Neural cell (in vitro differentiated cells): Measurements from ENCODE around the gene GPR3. TPM values are rescaled to one million over a fixed set of nuclear protein-coding genes. Genes with fewer than 3 reads are reported as not detected.

ENCODE experiments used
- H2AFZ ChIP-seq: fragments of 200-600, 300-800 bp; sonication (generic), shearing (Covaris generic); 2 replicates; pipeline ENCODE4 v1.6.0; 2014; ENCODE audit warnings: low read depth, mild to moderate bottlenecking, antibody characterized with exemption, low read length, moderate library complexity
- H3F3A ChIP-seq: fragments of 200-600 bp; shearing (Covaris generic); 2 replicates; pipeline ENCODE4 v1.6.1; 2016; ENCODE audit warnings: mild to moderate bottlenecking, moderate library complexity, mixed read lengths, antibody characterized with exemption, low read length; ENCODE audit not compliant: insufficient read depth, poor library complexity, severe bottlenecking
- H3K27ac ChIP-seq: fragments of 200-600, 300-800 bp; sonication (generic), shearing (Covaris generic); 2 replicates; pipeline ENCODE4 v1.5.1; 2014; ENCODE audit warnings: mild to moderate bottlenecking, low read length, moderate library complexity
- H3K27me3 ChIP-seq: fragments of 300-800, 200-600 bp; sonication (generic), shearing (Covaris generic); 2 replicates; pipeline ENCODE4 v1.6.0; 2014; ENCODE audit warnings: mild to moderate bottlenecking, low read depth, low read length, moderate library complexity; ENCODE audit not compliant: insufficient read depth
- H3K36me3 ChIP-seq: fragments of 300-800, 200-600 bp; sonication (generic), shearing (Covaris generic); 2 replicates; pipeline ENCODE4 v1.5.1; 2014; ENCODE audit warnings: mild to moderate bottlenecking, antibody characterized with exemption, low read length, moderate library complexity; ENCODE audit not compliant: insufficient read depth
- H3K4me2 ChIP-seq: fragments of 300-800, 200-600 bp; sonication (generic), shearing (Covaris generic); 2 replicates; pipeline ENCODE4 v1.6.0; 2014; ENCODE audit warnings: mild to moderate bottlenecking, low read length
- H3K4me3 ChIP-seq: fragments of 300-800, 200-600 bp; sonication (generic), shearing (Covaris generic); 2 replicates; pipeline ENCODE4 v1.5.1; 2014; ENCODE audit warnings: mild to moderate bottlenecking, low read length, moderate library complexity
- H3K79me2 ChIP-seq: fragments of 200-600 bp; shearing (Covaris generic); replicated peaks from 2 replicates; pipeline ENCODE4 v1.6.0; 2014; ENCODE audit warnings: mild to moderate bottlenecking, low read length, moderate library complexity; ENCODE audit not compliant: insufficient read depth
- H3K9ac ChIP-seq: fragments of 300-800, 200-600 bp; sonication (generic), shearing (Covaris generic); 2 replicates; pipeline ENCODE4 v1.6.1; 2016; ENCODE audit warnings: mild to moderate bottlenecking, low read length, mixed read lengths
- H3K9me2 ChIP-seq: fragments of 200-600 bp; shearing (Covaris generic); 2 replicates; pipeline ENCODE4 v1.6.1; 2016; ENCODE audit warnings: mild to moderate bottlenecking, low read length, mixed read lengths; ENCODE audit not compliant: insufficient read depth
- H3K9me3 ChIP-seq: fragments of 200-600, 300-800 bp; sonication (generic), shearing (Covaris generic); 2 replicates; pipeline ENCODE4 v1.6.1; 2016; ENCODE audit warnings: mild to moderate bottlenecking, mixed run types, low read length, moderate library complexity, mixed read lengths
- H4K20me1 ChIP-seq: fragments of 200-600 bp; shearing (Covaris generic); 2 replicates; pipeline ENCODE4 v1.6.1; 2016; ENCODE audit warnings: mild to moderate bottlenecking, mixed run types; ENCODE audit not compliant: insufficient read depth
- EP300 ChIP-seq: fragments of 450-650 bp; conservative IDR thresholded peaks from 2 replicates; pipeline ENCODE4 v1.6.1; 2014; ENCODE audit warnings: antibody characterized with exemption, mild to moderate bottlenecking, moderate library complexity; ENCODE audit not compliant: poor library complexity, severe bottlenecking
- EZH2 ChIP-seq: fragments of 200-600, 300-800 bp; shearing (Covaris generic), sonication (generic); IDR thresholded peaks from 2 replicates; pipeline ENCODE4 v1.6.1; 2014; ENCODE audit warnings: antibody characterized with exemption, low read length, borderline replicate concordance, mild to moderate bottlenecking; ENCODE audit not compliant: insufficient read depth, poor library complexity, severe bottlenecking
- MXI1 ChIP-seq: fragments of 450-650 bp; conservative IDR thresholded peaks from 2 replicates; pipeline ENCODE4 v1.6.1; 2014; ENCODE audit warnings: antibody characterized with exemption, mild to moderate bottlenecking; ENCODE audit not compliant: poor library complexity, severe bottlenecking
- POLR2AphosphoS5 ChIP-seq: IDR thresholded peaks from 2 replicates; pipeline ENCODE4 v1.6.1; 2012
- RAD21 ChIP-seq: fragments of 450-650 bp; conservative IDR thresholded peaks from 2 replicates; pipeline ENCODE4 v1.6.1; 2014; ENCODE audit warnings: antibody characterized with exemption, mild to moderate bottlenecking, moderate library complexity
- REST ChIP-seq: IDR thresholded peaks from 2 replicates; pipeline ENCODE4 v1.6.1; 2012; ENCODE audit warnings: borderline replicate concordance
- SMC3 ChIP-seq: fragments of 450-650 bp; conservative IDR thresholded peaks from 2 replicates; pipeline ENCODE4 v1.6.1; 2014; ENCODE audit warnings: antibody characterized with exemption, mild to moderate bottlenecking, moderate library complexity; ENCODE audit not compliant: poor library complexity
- TAF1 ChIP-seq: IDR thresholded peaks from 2 replicates; pipeline ENCODE4 v1.6.1; 2012; ENCODE audit warnings: low read depth
- polyA plus RNA-seq: library from polyadenylated mRNA; depleted of rRNA; stranded (reverse); fragments of >200 nt; gene quantifications from 2 replicates; pipeline ENCODE4 v1.2.3, GENCODE V29; 2014
- TF ChIP-seq, protein P1 (sequence below): fragments of 450-650 bp; IDR thresholded peaks from 2 replicates; pipeline ENCODE4 v1.5.1; 2014; ENCODE audit warnings: antibody characterized with exemption, mild to moderate bottlenecking, moderate library complexity; ENCODE audit not compliant: poor library complexity, severe bottlenecking

GPR3 gene
- polyA plus RNA-seq, 1 donor from 2014 or later, result 0.54 TPM

DNA sequence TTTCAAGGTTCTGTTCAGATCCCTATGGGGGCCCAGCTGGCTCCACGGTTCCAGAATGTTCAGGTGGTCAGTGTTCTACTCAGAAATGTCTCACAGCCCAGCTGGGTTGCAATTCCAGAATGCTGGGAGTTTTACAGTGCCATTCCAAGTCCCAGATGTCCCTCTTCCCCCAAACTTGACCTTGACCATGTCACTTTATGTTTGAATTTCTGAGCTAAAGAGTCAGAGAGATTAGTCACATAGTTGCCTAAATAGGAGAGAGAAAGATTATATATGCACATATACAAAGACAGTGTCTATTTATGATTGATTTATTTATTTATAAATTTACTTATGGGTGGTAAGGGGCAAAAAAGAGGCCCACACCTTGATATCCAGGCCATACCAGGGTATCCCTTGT is 2.5 kb downstream of the GPR3 start:
- Histone ChIP-seq H3K9ac (no peak overlapping the region), H2AFZ (no peak overlapping the region), H3K4me2 (no peak overlapping the region), H4K20me1 (no peaks in the 10 kb centered on the region), H3K27me3 (no peaks in the 10 kb centered on the region), H3K9me2 (no peaks in the 10 kb centered on the region), H3K79me2 (no peaks in the 10 kb centered on the region), H3F3A (no peaks in the 10 kb centered on the region), H3K4me3 (no peak overlapping the region), H3K27ac (no peak overlapping the region), H3K9me3 (no peaks in the 10 kb centered on the region), H3K36me3 (no peaks in the 10 kb centered on the region)
- no peak for TF ChIP-seq TAF1
- TF ChIP-seq EZH2, result no peak
- no peak for TF ChIP-seq SMC3
- TF ChIP-seq MXI1, result no peak
- TF ChIP-seq, protein P1, sequence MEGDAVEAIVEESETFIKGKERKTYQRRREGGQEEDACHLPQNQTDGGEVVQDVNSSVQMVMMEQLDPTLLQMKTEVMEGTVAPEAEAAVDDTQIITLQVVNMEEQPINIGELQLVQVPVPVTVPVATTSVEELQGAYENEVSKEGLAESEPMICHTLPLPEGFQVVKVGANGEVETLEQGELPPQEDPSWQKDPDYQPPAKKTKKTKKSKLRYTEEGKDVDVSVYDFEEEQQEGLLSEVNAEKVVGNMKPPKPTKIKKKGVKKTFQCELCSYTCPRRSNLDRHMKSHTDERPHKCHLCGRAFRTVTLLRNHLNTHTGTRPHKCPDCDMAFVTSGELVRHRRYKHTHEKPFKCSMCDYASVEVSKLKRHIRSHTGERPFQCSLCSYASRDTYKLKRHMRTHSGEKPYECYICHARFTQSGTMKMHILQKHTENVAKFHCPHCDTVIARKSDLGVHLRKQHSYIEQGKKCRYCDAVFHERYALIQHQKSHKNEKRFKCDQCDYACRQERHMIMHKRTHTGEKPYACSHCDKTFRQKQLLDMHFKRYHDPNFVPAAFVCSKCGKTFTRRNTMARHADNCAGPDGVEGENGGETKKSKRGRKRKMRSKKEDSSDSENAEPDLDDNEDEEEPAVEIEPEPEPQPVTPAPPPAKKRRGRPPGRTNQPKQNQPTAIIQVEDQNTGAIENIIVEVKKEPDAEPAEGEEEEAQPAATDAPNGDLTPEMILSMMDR, result no peak
- TF ChIP-seq POLR2AphosphoS5, result no peak
- no peak for TF ChIP-seq REST
- TF ChIP-seq RAD21, result no peak
- no peak for TF ChIP-seq EP300

GRCh38 chr1:27395441-27396195 is 3.2 kb downstream of the GPR3 start:
- Histone ChIP-seq H2AFZ (no peak overlapping the region), H3K9me2 (no peaks in the 10 kb centered on the region), H3K9me3 (no peaks in the 10 kb centered on the region), H4K20me1 (no peaks in the 10 kb centered on the region), H3K4me2 (no peak overlapping the region), H3K9ac (no peak overlapping the region), H3K27me3 (no peaks in the 10 kb centered on the region), H3K79me2 (no peaks in the 10 kb centered on the region), H3K27ac (no peak overlapping the region), H3F3A (no peaks in the 10 kb centered on the region), H3K36me3 (no peaks in the 10 kb centered on the region), H3K4me3 (no peak overlapping the region)
- TF ChIP-seq, protein P1, result peak; percentile 90
- TF ChIP-seq RAD21 (peak; percentile 82), EZH2 (no peak), MXI1 (no peak), SMC3 (peak; percentile 90)
